H1 (cell line): ENCODE results near the gene SLX9. TPM values are rescaled to one million over a fixed set of nuclear protein-coding genes. Genes with fewer than 3 reads are reported as not detected.

Experiments
- KDM4A ChIP-seq: IDR thresholded peaks from one replicate; pipeline ENCODE4 v1.7.1; 2012; ENCODE audit warnings: low read depth, mild to moderate bottlenecking, moderate library complexity, low read length, inconsistent platforms; ENCODE audit not compliant: severe bottlenecking
- RAD21 ChIP-seq, 2 experiments: IDR thresholded peaks in 1 of 2; conservative IDR thresholded peaks in 1 of 2; 2 replicates each; pipeline ENCODE4 v1.6.1; 2011; ENCODE audit warnings: low read depth in 2 of 2, low read length in 2 of 2, improper control_type of control experiment in 1 of 2, inconsistent platforms in 1 of 2, mild to moderate bottlenecking in 1 of 2, moderate library complexity in 1 of 2
- RNF2 ChIP-seq: fragments of 200-900, 300-1000 bp; sonication (generic); IDR thresholded peaks from 2 replicates; pipeline ENCODE4 v1.7.1; 2016; ENCODE audit warnings: borderline replicate concordance, low read depth, mild to moderate bottlenecking, antibody characterized with exemption, low read length; ENCODE audit not compliant: poor library complexity, severe bottlenecking; ENCODE audit errors: missing control alignments
- SIN3A ChIP-seq, 2 experiments: IDR thresholded peaks in 1 of 2; conservative IDR thresholded peaks in 1 of 2; 2 replicates each; pipeline ENCODE4 v1.6.1; 2011 to 2012; ENCODE audit warnings: low read length in 2 of 2, improper control_type of control experiment in 1 of 2, low read depth in 1 of 2, mild to moderate bottlenecking in 1 of 2
- SIX5 ChIP-seq: IDR thresholded peaks from 2 replicates; pipeline ENCODE4 v1.6.1; 2011; ENCODE audit warnings: mild to moderate bottlenecking, low read depth, low read length
- polyA plus RNA-seq, 7 experiments: library from polyadenylated mRNA; depleted of rRNA in 3 of 7; stranded (reverse) in 5 of 7; unstranded in 2 of 7; fragments of >200 nt in 5 of 7; fragments of 200-250 nt in 2 of 7; gene quantifications; 1 replicate in 5 of 7; 2 replicates in 1 of 7; 4 replicates in 1 of 7; pipeline versions ENCODE4 v1.2.1 to v1.2.3, GENCODE V29; 2011 to 2013; ENCODE audit warnings: missing spikeins in 2 of 7, mixed read lengths in 2 of 7
- total RNA-seq: library from RNA; stranded (reverse); fragmentation: NEBNext Ultra II Directional; extraction: Animal tissue kit (Norgen Biotek cat#: 25700); gene quantifications from 2 replicates; pipeline ENCODE4 v1.2.1, GENCODE V29; 2021

SLX9 gene
- total and polyA plus RNA-seq, 2 of the 8 experiments (the other 6 are each of a cell fraction or from before 2014, with no cell fraction given), result 17.7 to 57.3 TPM

DNA sequence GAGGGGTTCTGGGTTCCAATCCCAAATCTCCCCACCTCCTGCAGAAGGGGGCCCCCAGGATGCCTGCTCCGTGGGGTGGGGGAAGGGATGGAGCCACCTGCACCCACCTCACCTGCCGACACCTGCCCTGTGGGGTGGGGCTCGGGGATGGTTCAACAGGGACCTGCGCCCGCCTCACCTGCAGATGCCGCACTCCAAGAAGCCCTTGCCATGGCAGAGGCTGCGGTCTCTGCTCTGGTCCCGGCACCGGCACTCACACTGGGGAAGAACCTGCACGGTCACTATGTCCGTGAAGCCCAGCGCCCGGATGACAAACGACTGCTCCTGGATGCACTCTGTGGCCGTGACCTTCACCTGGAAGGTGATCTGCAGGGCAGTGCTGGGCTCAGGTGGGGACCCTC is 48.2 kb upstream of the SLX9 start (continued):
- TF ChIP-seq SIN3A (conservative IDR thresholded peaks at IDR 0.05 in 1 of 2, IDR thresholded peaks at IDR 0.05 in 1 of 2; ENCODE audit: low read depth in 1 of 2, low read length in 2 of 2) (no peak), SIX5 (no peak), RAD21 (IDR thresholded peaks at IDR 0.05 in 1 of 2, conservative IDR thresholded peaks at IDR 0.05 in 1 of 2; ENCODE audit: low read depth in 2 of 2, low read length in 2 of 2) (no peak), KDM4A (no peak), RNF2 (no peak)
- TF ChIP-seq, all 59 proteins: peak for 0
